ENCODE measurements around the gene SCT. TPM values are rescaled to one million over a fixed set of nuclear protein-coding genes. Genes with fewer than 3 reads are reported as not detected.

SCT gene
- total RNA-seq, 1 donor from 2014 or later = 2.1 TPM

- H3K36me3 ChIP-seq (ENCODE audit: control insufficient read depth, insufficient read depth, low read length) = no peaks in the 10 kb centered on the region
- TF ChIP-seq CTCF (IDR thresholded peaks at IDR 0.05; ENCODE audit: insufficient read depth, low read length, poor library complexity, severe bottlenecking) = no peak
- H3K27me3 ChIP-seq (ENCODE audit: control insufficient read depth, insufficient read depth, low read length) = peaks cover 52% of the 10 kb centered on the region
- no peak for DNase-seq (ENCODE audit: low read depth)
- no peak overlapping the region for H3K4me3 ChIP-seq (ENCODE audit: low read depth, low read length)
Observed at GRCh38 chr11:625636-626268, 1.2 kb downstream of the SCT start.

GRCh38 chr11:624705-625635 is 2.0 kb downstream of the SCT start, which contains the start of gene CDHR5:
Gene CDHR5 (minus strand): TSS chr11:624955. CDS start chr11:624902, 53 bp downstream.
- TF ChIP-seq CTCF (IDR thresholded peaks at IDR 0.05; ENCODE audit: insufficient read depth, low read length, poor library complexity, severe bottlenecking) = no peak
- no peaks in the 10 kb centered on the region for H3K36me3 ChIP-seq (ENCODE audit: control insufficient read depth, insufficient read depth, low read length)
- DNase-seq (ENCODE audit: low read depth) = no peak
- peaks cover 52% of the 10 kb centered on the region for H3K27me3 ChIP-seq (ENCODE audit: control insufficient read depth, insufficient read depth, low read length)
- H3K4me3 ChIP-seq (ENCODE audit: low read depth, low read length) = no peak within 1 kb of the TSS

- no peak for DNase-seq (ENCODE audit: low read depth)
- no peaks in the 10 kb centered on the region for H3K36me3 ChIP-seq (ENCODE audit: control insufficient read depth, insufficient read depth, low read length)
- TF ChIP-seq CTCF (IDR thresholded peaks at IDR 0.05; ENCODE audit: insufficient read depth, low read length, poor library complexity, severe bottlenecking) = no peak
- H3K4me3 ChIP-seq (ENCODE audit: low read depth, low read length) = no peak overlapping the region
- peaks cover 53% of the 10 kb centered on the region for H3K27me3 ChIP-seq (ENCODE audit: control insufficient read depth, insufficient read depth, low read length)
Observed at GRCh38 chr11:623999-624704, 2.8 kb downstream of the SCT start.

GRCh38 chr11:623349-623869 is 3.6 kb downstream of the SCT start:
- no peak for DNase-seq (ENCODE audit: low read depth)
- H3K27me3 ChIP-seq (ENCODE audit: control insufficient read depth, insufficient read depth, low read length) = peaks cover 53% of the 10 kb centered on the region
- no peaks in the 10 kb centered on the region for H3K36me3 ChIP-seq (ENCODE audit: control insufficient read depth, insufficient read depth, low read length)
- H3K4me3 ChIP-seq (ENCODE audit: low read depth, low read length) = no peak overlapping the region
- no peak for TF ChIP-seq CTCF (IDR thresholded peaks at IDR 0.05; ENCODE audit: insufficient read depth, low read length, poor library complexity, severe bottlenecking)

- H3K27me3 ChIP-seq (ENCODE audit: control insufficient read depth, insufficient read depth, low read length) = peaks cover 42% of the 10 kb centered on the region
- no peak for TF ChIP-seq CTCF (IDR thresholded peaks at IDR 0.05; ENCODE audit: insufficient read depth, low read length, poor library complexity, severe bottlenecking)
- H3K36me3 ChIP-seq (ENCODE audit: control insufficient read depth, insufficient read depth, low read length) = no peaks in the 10 kb centered on the region
- H3K4me3 ChIP-seq (ENCODE audit: low read depth, low read length) = no peak overlapping the region
- DNase-seq (ENCODE audit: low read depth) = no peak
Observed at GRCh38 chr11:621838-622237, 5.1 kb downstream of the SCT start.

All from kidney epithelial cell (primary cell).